HG02571 (cell line): ENCODE results near the gene ZBTB20.

ENCODE experiments used
- ATAC-seq: cut with Tn5 transposase; IDR thresholded peaks from one replicate; pipeline ENCODE4 v1.9.1; 2021; ENCODE audit warnings: mild to moderate bottlenecking, moderate library complexity; ENCODE audit not compliant: unreplicated experiment

The ZBTB20 gene

GRCh38 chr3:114284644-114285043 is 862.4 kb downstream of the ZBTB20 start:
- ATAC-seq = no peak
